GM18498 (cell line): ENCODE results near the gene ARL15.

ENCODE experiments used
- ATAC-seq: cut with Tn5 transposase; IDR thresholded peaks from one replicate; pipeline ENCODE4 v1.9.1; 2021; ENCODE audit warnings: mild to moderate bottlenecking, moderate library complexity; ENCODE audit not compliant: unreplicated experiment

ARL15 gene

GRCh38 chr5:53917826-53918225 lies 392.5 kb downstream of the ARL15 start:
- ATAC-seq, result no peak

- no peak for ATAC-seq
Observed at GRCh38 chr5:53917095-53917494, 393.3 kb downstream of the ARL15 start.

- ATAC-seq, result no peak
Observed at GRCh38 chr5:53915120-53915519, 395.3 kb downstream of the ARL15 start.

GRCh38 chr5:53913941-53914340 lies 396.4 kb downstream of the ARL15 start:
- no peak for ATAC-seq

GRCh38 chr5:53908757-53909156 lies 401.6 kb downstream of the ARL15 start:
- no peak for ATAC-seq

GRCh38 chr5:53907827-53908226 lies 402.5 kb downstream of the ARL15 start:
- ATAC-seq, result no peak

GRCh38 chr5:53906736-53907135 lies 403.6 kb downstream of the ARL15 start:
- ATAC-seq, result no peak

GRCh38 chr5:53902296-53902907 lies 408.0 kb downstream of the ARL15 start:
- ATAC-seq, result no peak

- ATAC-seq, result no peak
Observed at GRCh38 chr5:53900677-53901076, 409.7 kb downstream of the ARL15 start.

GRCh38 chr5:53895091-53895683 lies 415.2 kb downstream of the ARL15 start:
- no peak for ATAC-seq

- ATAC-seq, result no peak
Observed at GRCh38 chr5:53893626-53894025, 416.7 kb downstream of the ARL15 start.

GRCh38 chr5:53892224-53892623 lies 418.1 kb downstream of the ARL15 start:
- no peak for ATAC-seq

- ATAC-seq, result no peak
Observed at GRCh38 chr5:53891159-53891558, 419.2 kb downstream of the ARL15 start.

GRCh38 chr5:53890490-53890889 lies 419.9 kb downstream of the ARL15 start:
- no peak for ATAC-seq

- ATAC-seq, result no peak
Observed at GRCh38 chr5:53884844-53885243, 425.5 kb downstream of the ARL15 start.

- ATAC-seq, result no peak
Observed at GRCh38 chr5:53884417-53884816, 426.0 kb downstream of the ARL15 start.

- no peak for ATAC-seq
Observed at GRCh38 chr5:53882676-53883031, 427.7 kb downstream of the ARL15 start.

- ATAC-seq, result no peak
Observed at GRCh38 chr5:53882006-53882675, 428.2 kb downstream of the ARL15 start.

- no peak for ATAC-seq
Observed at GRCh38 chr5:53879708-53880323, 430.6 kb downstream of the ARL15 start.

- no peak for ATAC-seq
Observed at GRCh38 chr5:53878015-53878414, 432.4 kb downstream of the ARL15 start.

- no peak for ATAC-seq
Observed at GRCh38 chr5:53877243-53877642, 433.1 kb downstream of the ARL15 start.

- ATAC-seq, result no peak
Observed at GRCh38 chr5:53874409-53874808, 436.0 kb downstream of the ARL15 start.
